C4-2B (cell line): ENCODE measurements around the gene KLF2.

Source experiments
- H3K27ac ChIP-seq: fragments of 450-650 bp; 2 replicates; pipeline ENCODE4 v1.5.1; 2017
- CTCF ChIP-seq: fragments of 450-650 bp; conservative IDR thresholded peaks from 2 replicates; pipeline ENCODE4 v1.5.1; 2017; ENCODE audit warnings: mild to moderate bottlenecking
- ZFX ChIP-seq: fragments of 450-650 bp; IDR thresholded peaks from 2 replicates; pipeline ENCODE4 v1.6.1; 2017

The KLF2 gene

DNA sequence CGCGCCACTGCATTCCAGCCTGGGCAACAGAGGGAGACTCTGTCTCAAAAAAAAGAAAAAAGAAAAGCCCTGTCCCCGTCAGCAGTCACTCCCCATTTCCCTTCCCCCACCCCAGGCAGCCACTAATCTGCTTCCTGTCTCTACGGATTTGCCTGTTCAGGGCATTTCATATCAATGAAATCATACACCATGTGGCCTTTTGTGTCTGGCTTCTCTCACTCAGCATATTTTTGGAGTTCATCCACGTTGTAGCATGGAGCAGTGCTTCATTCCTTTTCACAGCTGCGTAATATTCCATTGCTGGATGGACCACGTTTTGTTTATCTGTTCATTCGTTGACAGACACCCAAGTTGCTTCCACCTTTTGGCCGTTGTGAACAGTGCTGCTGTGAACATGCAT is 36.1 kb upstream of the KLF2 start:
- no peak for TF ChIP-seq ZFX
- no peak for TF ChIP-seq CTCF
- H3K27ac ChIP-seq: no peak overlapping the region

DNA sequence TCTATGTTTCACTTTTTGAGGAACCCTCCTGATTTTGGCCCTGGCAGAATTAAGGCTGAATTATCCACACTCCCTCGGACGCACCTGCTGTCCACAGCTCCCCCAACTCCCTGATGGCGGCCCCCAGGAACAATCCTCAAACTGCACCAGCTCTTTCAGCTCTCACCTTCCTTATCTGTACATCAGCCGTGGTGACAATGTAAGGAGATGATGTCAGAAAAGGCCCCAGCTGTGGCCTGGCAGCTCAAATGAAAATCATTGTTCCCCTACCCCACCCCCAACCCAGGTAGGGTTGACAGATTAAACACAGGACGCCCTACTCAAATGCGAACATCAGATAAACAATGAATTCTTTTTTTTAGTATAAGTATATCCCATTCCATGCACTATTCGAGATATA is 35.0 kb upstream of the KLF2 start:
- TF ChIP-seq ZFX (no peak), CTCF (no peak)
- no peak overlapping the region for H3K27ac ChIP-seq

DNA sequence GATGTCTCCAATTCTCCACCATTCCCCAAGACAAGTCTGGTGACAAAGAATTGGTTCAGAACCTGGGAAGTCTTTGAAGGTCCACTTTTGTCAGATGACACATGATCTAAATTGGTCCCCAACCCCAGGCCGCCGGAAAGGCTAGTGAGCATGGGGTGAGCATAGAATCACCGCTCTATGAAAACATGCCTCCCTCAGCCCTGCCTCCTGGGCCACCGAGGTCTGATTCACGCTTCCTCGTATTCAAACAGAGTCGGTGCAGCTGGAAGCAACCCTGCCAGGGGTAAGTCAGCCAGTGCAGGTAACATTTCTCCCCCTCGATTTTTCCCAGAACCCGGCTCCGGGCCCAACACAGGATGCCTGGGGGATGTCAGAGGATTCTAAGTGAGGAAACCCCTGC is 33.9 kb upstream of the KLF2 start:
- no peak for TF ChIP-seq CTCF
- TF ChIP-seq ZFX: no peak
- H3K27ac ChIP-seq: no peak overlapping the region

DNA sequence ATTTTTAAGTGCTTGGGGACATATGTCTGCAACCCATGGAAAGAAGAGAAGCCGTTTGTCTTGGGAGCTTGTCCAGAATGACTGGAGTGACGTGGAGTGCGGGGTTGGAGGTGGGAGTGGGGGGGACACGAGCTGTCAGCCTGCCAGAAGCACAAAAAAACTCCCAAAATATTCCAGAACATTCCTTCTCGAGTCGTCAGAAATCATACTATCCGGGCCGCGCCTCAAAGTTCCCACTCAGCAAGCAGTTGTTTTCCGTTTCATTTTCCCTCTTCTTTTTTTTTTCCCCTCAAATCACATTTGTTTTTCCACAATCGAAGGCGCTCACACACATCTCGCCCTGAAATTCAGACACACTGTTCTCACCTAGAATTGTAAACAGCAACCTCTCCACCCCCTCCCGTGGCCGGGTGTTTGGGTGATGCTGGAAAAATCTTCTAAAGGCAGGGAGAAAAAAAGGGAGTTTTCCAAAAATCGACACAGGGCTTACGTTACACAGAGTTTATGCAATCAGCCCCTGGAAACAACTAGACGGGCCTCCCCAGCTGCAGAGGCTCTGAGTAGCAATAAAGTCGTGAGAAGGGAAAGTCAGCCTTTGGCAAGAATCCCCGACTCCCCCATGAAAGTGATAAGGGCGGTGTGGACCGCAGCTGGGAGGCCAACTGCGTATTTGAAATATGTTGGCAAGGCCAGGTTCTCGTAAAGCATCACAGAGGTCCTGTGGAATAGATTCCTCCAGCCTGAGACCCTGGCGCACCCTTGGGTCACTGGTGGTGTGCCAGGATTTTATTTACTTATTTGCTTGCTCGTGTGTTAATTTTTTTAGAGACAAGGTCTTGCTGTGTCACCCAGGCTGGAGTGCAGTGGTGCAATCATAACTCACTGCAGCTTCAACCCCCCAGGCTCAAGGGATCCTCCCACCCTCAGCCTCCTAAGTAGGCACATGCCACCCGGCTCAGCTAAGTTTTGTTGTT is 31.2 kb upstream of the KLF2 start:
- H3K27ac ChIP-seq: peak overlapping the region; percentile 15
- no peak for TF ChIP-seq ZFX
- no peak for TF ChIP-seq CTCF

DNA sequence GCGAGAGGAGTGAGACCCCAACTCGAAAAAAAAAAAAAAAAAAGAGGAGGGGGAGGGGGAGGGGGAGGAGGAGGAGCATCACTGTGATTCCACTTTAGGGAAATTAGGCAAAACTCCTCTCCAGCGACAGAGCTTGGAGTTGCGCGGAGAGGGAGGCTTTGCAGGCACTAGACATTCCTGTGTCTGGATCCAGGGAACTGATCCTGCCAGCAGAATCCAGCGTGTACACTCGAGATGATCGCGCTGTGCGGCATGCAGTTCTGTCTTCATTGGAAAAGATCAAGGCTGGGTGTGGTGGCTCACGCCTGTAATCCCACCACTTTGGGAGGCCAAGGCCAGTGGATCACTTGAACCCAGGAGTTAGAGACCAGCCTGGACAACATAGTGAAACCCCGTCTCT is 29.6 kb upstream of the KLF2 start:
- no peak overlapping the region for H3K27ac ChIP-seq
- no peak for TF ChIP-seq ZFX
- no peak for TF ChIP-seq CTCF

- TF ChIP-seq CTCF: no peak
- no peak overlapping the region for H3K27ac ChIP-seq
Measured at GRCh38 chr19:16296713-16297112, 27.9 kb upstream of the KLF2 start.

DNA sequence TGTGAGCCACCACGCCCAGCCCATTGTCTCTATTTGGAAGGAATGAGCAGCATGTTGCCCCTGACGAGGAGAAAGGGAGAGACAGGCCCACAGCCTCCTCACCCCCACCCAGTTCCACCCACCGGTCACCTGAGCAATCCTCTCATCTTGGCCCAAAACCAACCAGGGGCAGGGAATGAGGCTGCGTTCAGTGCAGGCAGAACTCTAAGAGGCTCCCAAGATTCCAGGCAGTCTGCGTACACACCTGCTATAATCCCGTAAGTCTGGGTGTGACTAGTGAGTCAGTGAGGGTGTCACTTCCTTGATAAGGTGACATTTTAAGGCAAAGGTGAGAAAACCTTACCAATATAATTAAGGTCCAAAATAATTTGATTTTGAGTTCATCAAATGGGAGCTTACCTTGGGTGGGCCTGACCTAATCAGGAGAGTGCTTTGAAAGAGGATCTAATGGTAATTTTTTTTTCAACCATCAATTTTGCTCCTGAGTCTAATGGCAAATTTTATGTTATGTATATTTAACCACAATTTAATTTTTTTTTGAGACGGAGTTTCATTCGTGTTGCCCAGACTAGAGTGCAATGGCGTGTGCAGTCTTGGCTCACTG is 26.9 kb upstream of the KLF2 start:
- TF ChIP-seq CTCF (no peak), ZFX (no peak)
- no peak overlapping the region for H3K27ac ChIP-seq
